HK-2 (cell line): ENCODE results near the gene DNAJC17.

Experiments used
- DNase-seq: peaks from one replicate; pipeline ENCODE4 v3.0.0-alpha.2; 2018; ENCODE audit not compliant: unreplicated experiment

The DNAJC17 gene

DNA sequence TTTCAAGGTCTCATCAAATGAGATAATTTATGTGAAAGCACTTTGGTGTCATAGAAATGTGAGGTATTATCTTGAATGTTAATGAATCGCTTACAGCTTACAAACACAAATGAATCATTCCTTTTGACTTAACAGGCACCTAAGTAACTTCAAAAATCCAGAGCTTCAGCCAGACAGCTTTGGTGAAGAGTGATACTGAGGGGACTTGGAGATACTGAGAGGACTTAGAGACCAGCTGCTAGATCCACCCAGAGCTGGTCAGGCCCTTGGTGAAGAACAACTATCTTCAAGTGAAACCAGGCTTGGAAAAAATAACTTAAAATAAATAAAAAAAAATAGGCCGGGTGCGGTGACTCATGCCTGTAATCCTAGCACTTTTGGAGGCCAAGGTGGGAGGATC lies 16.6 kb downstream of the DNAJC17 start:
- no peak for DNase-seq

- DNase-seq: no peak
These were observed 17.3 kb downstream of the DNAJC17 start for GRCh38 chr15:40789999-40790398.

GRCh38 chr15:40789119-40789518 lies 18.2 kb downstream of the DNAJC17 start:
- DNase-seq: no peak

DNA sequence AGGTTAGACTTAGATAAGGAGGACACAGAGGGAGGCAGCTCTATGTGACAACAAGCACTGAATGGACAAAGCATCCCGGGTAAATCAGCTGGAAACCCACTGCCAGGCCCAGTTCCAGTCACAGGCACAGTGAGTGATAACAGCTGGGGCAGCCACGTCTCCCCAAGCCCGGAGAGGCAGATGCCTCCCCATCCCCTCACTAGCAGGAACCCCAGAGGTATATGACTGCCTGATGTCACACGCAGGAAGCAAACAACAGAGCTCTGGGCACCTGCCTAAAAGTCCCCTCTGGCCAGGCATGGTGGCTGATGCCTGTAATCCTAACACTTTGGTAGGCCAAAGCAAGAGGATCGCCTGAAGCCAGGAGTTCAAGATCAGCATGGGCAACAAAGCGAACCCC lies 19.3 kb downstream of the DNAJC17 start:
- no peak for DNase-seq

GRCh38 chr15:40787344-40787841 lies 19.9 kb downstream of the DNAJC17 start:
- DNase-seq: peak; percentile 47

DNA sequence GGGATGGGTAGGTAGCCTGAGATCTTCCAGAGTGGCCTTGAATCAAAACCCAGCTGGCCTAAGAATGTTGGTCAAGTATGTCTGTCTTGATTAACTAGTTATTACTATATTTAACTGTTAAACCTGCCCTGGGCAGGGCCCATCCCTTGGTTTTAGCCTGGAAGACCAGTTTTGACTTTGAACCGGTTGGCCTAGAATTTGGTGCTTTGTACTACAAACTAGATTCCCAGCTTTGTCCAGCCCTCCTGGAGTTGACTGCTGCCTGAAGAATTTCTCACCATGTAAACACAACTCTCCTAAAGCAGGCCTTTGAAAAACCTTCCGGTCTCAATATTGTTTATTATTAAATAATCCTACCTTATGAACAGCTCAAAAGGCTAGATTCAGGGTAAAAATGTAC lies 21.5 kb downstream of the DNAJC17 start:
- DNase-seq: no peak

DNA sequence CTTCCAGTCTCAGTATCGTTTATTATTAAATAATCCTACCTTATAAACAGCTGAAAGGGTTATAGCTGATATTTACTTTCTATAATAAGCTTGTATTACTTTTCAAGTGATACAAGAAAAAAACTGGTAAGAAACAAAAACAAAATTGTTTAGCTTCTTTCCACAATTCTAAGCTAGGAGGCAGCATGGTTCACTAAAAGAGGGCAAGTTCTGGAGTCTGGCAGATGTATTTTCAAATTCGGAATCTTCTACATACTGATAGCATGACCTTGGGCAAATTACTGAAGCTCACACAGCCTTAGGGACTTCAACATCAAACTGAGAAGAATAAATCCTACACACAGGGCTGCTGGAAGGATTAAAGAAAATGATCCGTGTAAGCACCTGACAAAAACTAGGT lies 22.1 kb downstream of the DNAJC17 start:
- no peak for DNase-seq

GRCh38 chr15:40782609-40783227 lies 24.6 kb downstream of the DNAJC17 start:
- DNase-seq: peak; percentile 59

GRCh38 chr15:40776537-40777141 lies 30.6 kb downstream of the DNAJC17 start:
- DNase-seq: peak; percentile 44

GRCh38 chr15:40775740-40776536 lies 31.3 kb downstream of the DNAJC17 start:
- DNase-seq: no peak

DNA sequence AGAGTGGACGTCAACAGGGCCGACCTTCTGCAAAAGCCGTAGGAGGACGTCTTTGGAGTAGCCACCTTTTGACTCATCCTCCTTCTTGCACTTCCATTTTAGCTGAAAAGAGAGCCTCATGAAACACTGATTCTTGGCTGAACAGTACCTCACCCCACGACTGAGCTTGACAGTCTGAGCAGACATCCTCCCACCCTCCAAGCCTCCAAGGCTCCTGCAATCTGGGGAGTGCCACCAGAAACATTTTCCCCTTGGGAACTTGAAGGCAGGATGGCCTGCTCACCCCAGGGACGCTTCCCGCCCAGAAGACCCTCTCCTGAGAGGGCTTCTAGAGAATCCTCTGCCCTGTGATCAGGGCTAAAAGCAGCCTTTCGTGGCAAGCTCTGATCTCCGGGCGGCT lies 32.3 kb downstream of the DNAJC17 start:
- no peak for DNase-seq

DNA sequence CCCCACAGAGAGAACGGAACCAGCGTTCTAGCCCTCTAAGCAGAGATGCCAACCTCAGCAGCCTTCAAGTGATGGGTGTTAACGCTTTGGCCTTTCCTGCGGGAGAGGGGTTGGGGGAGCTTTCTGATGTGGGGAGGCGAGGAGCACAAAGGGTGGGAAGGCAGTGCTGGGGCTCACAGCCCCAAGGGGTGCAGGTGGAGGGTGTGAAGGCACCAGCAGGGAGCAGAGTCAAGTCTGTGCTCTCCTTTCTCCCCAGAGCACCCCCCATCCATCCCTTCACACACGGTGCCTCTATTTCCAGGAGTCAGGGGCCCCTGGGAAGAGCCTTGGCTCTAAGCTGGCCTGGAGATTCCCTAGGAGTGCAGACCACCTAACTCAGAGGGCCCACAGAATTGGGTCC lies 33.4 kb downstream of the DNAJC17 start:
- no peak for DNase-seq

DNA sequence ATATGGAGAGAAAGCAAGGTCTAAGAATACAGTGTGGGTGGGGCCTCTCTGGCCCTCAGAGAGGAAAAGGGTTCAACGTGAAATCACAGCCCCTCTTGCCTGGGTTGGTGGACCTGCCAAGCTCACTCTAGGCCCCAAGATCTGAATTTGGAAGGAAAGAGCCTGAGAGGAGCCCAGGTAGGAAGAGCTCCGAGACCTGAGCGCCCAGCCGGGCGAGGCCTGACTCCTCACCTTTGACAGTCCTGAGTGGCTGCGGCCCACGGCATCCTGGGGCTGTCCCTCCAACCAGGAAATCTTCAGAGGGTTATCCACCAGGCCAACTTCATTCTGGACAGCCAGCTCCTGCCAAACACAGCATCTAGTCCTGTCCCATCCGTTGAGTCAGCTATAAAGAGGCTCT lies 33.8 kb downstream of the DNAJC17 start:
- no peak for DNase-seq

GRCh38 chr15:40772014-40772413 lies 35.3 kb downstream of the DNAJC17 start:
- DNase-seq: no peak

GRCh38 chr15:40771242-40771641 lies 36.0 kb downstream of the DNAJC17 start:
- no peak for DNase-seq

GRCh38 chr15:40770147-40770721 lies 37.0 kb downstream of the DNAJC17 start:
- DNase-seq: no peak

DNA sequence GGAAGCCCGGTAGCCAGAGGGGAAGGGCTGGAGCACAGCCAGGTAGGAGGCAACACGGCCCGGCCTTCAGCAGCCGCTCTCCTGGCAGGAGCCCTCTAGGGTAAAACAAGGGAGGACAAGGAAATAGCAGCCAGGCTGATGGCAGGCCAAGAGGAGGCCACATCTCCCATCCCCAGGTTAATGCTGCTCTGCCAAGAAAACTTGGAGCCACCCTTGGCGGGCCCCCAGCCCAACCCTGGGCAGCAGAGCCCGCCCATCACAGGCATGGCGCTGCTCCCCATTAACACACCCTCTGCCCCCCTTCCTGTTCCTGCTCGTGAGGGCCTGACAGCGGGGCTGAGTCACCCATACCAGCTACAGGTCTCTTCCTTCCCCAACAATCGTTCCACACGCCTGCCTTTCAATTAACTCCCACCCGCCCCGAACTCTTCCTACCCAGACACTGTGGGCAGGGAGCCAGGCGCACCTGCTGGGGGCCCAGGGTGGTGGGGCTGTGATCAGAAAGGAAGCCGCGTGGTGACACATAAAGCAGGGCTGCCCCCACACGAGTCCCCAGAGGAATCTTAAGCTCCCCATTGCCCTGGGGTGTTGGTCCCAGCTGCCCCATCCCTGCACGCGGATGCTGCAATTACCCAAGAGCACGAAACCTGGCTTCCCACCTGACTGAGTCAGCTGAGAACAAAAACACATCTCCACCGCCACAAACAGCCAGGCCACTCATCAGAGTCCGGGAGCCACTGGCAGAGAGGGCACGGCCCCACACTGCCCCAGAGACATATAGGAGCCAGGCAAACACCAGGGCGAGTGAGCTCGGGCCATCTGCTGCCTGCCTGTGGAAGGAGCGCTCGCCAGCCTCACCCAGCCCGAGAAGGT lies 37.8 kb downstream of the DNAJC17 start, which contains the start of gene C15orf62:
TSS of gene C15orf62 (plus strand) at position 707 of the 873 bp plus-strand sequence. CDS start 516 bp downstream, outside the sequence.
- peak; percentile 73 for DNase-seq

DNA sequence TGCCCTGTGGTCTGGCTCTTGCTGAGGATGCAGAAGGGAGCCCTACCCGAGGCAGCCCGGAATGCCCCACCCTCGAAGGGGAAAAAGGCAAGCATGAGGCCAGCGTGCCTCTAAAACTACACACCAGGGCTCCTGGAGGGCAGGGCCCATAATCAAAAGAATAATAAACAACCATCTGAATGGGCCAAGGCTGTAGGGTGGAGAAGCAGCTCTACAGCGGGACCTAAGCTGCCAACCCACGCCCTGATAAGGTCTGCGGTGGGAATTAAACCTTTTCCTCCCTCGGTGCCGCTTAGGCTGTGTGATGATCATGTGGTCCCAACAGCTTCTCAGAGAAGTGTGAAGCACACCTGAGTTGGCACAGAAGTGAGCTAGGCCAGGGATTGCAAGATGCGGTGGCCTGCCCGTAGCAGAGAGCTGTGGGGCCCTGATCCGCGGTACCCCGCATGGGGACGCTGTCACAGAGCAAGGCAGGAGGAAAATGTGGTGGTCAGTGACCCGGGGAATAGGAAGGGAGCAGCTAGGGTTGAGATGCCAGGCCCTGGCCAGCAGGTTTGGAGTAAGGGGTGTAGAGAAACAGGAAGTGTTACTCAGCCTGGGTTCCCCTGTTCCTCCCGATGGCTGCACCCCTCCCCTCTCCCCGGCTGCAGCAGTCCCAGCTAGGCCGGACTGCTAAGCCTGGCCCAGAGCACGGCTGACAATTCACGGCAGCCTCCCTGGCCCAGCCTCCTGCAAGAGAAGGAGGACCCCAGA lies 38.6 kb downstream of the DNAJC17 start:
- DNase-seq: no peak

- DNase-seq: no peak
These were observed 39.3 kb downstream of the DNAJC17 start for GRCh38 chr15:40767838-40768500.
